ENCODE results near the gene PCYT1A. TPM values are rescaled to one million over a fixed set of nuclear protein-coding genes. Genes with fewer than 3 reads are reported as not detected.

Gene PCYT1A
- total RNA-seq, 4 donors from 2014 or later = 68.1 to 120 (median 90.9) TPM

GRCh38 chr3:196203846-196204245, 83.7 kb downstream of the PCYT1A start:
- DNase-seq (ENCODE audit: low spot score) (no peak), ATAC-seq (ENCODE audit: low FRiP score) (no peak)
- no peak for TF ChIP-seq CTCF (IDR thresholded peaks at IDR 0.05)

- DNase-seq (ENCODE audit: low spot score) = no peak
- ATAC-seq (ENCODE audit: low FRiP score) = no peak
These were observed 85.0 kb downstream of the PCYT1A start for GRCh38 chr3:196202516-196202970.

GRCh38 chr3:196198771-196199753, 88.5 kb downstream of the PCYT1A start:
- ATAC-seq (ENCODE audit: low FRiP score) = no peak
- no peak for DNase-seq (ENCODE audit: low spot score)
- no peak for TF ChIP-seq CTCF (IDR thresholded peaks at IDR 0.05)

More at GRCh38 chr3:196202516-196202970, 85.0 kb downstream of the PCYT1A start:
- TF ChIP-seq CTCF (IDR thresholded peaks at IDR 0.05) = no peak

GRCh38 chr3:196198081-196198675, 89.3 kb downstream of the PCYT1A start:
- no peak for TF ChIP-seq CTCF (IDR thresholded peaks at IDR 0.05)
- ATAC-seq (ENCODE audit: low FRiP score) (no peak), DNase-seq (ENCODE audit: low spot score) (no peak)

- no peak for TF ChIP-seq CTCF (IDR thresholded peaks at IDR 0.05)
- no peak for DNase-seq (ENCODE audit: low spot score)
- no peak for ATAC-seq (ENCODE audit: low FRiP score)
These were observed 90.0 kb downstream of the PCYT1A start for GRCh38 chr3:196197524-196197923.

GRCh38 chr3:196195664-196196265, 91.8 kb downstream of the PCYT1A start:
- no peak for DNase-seq (ENCODE audit: low spot score)
- no peak for ATAC-seq (ENCODE audit: low FRiP score)
- no peak for TF ChIP-seq CTCF (IDR thresholded peaks at IDR 0.05)
